Activated T-cell treated with anti-CD3 and anti-CD28 coated beads for 1 hour (primary cell): ENCODE measurements around the gene SYT3.
"Not testable (repeated sequence)": the region's sequence is repeated elsewhere in the genome, so short reads cannot be mapped to it uniquely, and the experiment has no call there.

Experiments used
- DNase-seq: peaks from one replicate; pipeline ENCODE4 v3.0.0-alpha.2; 2020; ENCODE audit warnings: low read depth

SYT3 gene

DNA sequence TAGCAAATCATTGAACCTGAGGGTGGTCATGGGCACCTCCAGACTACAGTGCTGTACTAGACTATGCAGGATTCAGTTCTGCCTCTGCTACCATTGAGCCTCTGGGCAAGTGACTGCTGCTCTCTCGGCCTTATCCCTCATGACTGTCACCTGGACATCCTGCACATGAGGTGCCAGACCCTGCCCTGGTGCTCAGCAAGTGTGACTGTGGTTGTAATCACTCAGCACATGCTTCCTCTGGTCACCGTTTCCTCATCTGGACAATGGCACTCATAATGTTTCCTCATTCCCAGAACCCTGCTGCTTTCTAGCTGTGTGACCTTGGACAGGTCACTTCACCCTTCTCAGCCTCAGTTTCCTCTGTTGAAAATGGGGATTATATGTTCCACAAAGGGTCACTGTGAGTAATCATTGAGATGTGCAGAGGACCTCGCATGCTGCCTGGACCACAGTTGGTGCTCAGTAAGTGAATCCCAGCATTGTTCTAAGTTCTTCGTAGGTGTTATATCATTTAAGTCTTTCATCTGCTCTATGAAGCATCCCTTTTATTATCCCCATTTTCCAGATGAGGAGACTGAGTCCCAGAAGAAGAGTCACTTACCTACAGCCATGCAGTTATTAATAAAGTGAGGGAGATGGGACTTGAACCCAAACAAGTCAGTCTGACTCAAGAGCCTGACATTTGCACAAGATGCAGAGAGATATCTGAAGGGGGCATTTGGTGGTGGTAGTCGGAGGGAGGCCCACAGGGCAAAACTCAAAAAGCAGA is 3.2 kb downstream of the SYT3 start:
- no peak for DNase-seq

DNA sequence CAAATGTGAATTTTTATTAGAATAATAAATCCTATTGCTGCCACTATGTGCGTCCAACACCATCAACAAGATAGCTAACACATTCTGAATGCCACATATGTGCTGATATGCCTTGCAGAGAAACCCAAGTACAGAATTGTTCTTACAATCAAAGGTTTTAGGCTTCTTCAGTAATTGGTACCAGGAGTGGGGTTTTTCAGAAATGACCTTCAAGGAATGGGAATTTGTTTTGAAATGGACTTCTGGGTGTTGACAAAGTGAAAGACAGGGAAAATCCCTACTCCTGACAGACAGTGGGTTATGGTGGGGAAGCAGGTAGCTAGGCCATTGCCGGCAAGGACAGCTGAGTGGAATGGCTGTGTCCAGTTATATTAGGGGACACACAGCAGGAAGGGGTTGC is 5.7 kb downstream of the SYT3 start:
- no peak for DNase-seq

DNA sequence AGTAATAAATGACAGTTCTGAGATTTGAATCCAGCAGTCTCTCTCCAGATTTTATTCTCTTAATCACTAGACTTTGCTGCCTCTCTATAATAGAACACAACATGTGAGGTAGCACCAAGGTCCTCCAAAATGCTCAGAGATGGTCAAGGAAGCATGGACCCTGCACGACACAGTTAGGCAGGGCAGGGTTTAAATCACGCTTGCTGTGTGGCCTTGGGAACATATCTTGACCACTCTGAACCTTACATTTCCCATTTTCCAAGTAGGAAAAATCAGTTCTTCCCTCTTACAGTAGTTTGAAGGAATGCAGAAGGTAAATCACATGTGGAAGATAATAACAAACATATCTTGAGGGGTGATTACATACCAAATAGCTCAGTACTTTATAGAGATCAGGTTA is 6.3 kb downstream of the SYT3 start:
- no peak for DNase-seq

DNA sequence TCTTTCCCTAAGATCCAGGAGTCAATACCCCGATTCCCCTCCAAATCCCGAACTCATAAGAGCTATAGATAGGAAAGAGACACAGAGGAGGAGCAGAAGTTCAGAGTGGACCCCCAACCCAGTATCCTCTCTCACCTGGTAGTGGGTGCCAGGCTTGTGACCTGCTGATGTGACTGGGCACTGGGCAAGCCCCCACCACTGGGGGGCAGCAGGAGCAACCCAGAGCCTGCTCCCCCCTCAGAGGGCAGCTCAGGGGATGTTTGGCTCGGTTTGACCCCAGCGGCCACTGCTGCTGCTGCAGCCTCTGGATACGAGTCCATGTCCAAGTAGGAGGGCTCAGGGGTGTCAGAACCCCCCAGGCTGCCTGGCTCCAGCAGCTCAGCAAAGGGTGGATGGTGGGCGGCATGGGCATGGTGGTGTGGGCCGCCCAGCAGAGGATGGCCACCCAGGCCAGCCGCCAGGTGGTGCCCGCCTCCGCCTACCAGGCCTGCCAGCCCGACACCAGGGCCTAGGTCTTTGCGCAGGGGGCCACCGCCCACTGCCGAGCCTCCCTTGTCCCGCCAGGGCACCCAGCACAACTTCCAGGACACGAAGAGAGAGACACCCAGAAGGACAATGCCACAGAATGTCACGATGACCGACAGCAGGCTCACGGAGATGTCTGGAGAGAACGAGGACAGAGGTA is 7.4 kb downstream of the SYT3 start:
- DNase-seq = no peak

DNA sequence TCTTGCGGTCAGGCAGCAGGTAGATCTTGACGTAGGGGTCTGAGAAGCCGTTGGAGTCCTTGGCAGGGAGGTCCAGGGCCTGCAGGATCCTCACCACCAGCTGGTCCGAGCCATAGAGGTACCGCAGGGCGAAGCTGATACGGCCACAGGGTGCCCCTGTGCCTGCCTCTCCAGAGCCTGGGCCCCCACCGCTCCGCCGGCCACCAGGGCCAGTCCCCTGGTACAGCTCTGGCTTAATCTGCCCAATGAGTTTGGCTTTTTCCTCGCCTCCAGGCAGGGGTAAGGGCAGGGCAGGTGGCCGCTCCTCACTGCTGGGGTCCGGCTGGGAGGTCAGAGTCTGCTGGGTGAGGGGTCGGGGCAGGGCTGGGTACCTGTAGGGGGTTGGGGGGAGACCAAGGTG is 9.9 kb downstream of the SYT3 start:
- no peak for DNase-seq

DNA sequence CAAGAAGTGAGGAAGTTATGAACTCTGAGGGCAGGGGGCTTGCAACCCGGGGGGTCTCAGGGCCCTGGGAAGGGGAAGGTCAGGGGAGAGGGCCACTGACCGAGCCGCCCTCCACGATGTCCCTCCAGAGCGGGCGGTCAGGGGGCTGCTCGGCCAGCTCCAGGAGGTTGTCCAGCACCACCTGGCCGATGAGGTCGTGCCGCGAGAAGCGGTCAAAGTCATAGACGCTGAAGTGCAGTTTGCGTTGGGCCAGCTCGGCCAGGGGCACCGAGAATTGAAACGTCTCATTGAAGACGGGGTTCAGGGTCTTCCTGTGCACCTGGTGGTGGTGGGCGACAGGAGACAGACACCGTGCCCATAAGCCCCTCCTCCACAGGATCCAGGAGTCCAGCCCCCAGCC is 10.5 kb downstream of the SYT3 start:
- DNase-seq = no peak

DNA sequence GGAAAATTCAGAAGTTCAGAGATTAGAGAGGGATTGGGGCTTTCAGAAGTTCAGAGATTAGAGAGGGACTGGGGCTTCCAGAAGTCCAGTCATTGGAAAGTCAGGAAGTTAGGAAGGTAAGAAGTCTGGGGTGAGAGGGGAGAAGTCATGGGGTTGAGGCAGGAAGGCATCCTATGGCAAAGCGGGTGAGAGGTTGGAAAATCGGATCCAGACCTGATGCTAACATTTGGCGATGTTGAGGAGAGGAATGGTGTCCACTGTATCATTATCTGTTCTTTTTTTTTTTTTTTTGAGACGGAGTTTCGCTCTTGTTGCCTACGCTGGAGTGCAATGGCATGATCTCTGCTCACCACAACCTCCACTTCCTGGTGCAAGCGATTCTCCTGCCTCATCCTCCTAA is 11.1 kb downstream of the SYT3 start:
- DNase-seq = no peak

DNA sequence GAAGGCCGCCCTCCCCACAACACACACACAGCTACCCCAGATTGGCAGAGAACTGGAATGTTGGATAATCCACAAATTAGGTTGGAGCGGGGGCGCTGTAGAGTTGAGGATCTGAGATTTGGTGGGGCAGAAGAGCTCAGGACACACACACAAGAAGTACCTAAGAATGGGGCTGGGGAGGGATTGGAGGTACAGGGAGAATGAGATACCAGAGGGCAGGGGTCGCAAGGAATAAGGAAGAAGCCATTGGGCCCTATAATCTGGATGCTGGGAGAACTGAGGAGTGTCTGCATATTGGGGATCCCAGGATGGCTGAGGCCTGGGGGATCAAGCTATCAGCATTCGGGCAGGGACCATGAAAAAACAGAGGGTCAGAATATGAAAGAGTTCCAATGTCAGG is 11.5 kb downstream of the SYT3 start:
- DNase-seq = no peak

- no peak for DNase-seq
Measured at GRCh38 chr19:50626795-50627194, 12.9 kb downstream of the SYT3 start.

- no peak for DNase-seq
Measured at GRCh38 chr19:50626011-50626410, 13.7 kb downstream of the SYT3 start.

DNA sequence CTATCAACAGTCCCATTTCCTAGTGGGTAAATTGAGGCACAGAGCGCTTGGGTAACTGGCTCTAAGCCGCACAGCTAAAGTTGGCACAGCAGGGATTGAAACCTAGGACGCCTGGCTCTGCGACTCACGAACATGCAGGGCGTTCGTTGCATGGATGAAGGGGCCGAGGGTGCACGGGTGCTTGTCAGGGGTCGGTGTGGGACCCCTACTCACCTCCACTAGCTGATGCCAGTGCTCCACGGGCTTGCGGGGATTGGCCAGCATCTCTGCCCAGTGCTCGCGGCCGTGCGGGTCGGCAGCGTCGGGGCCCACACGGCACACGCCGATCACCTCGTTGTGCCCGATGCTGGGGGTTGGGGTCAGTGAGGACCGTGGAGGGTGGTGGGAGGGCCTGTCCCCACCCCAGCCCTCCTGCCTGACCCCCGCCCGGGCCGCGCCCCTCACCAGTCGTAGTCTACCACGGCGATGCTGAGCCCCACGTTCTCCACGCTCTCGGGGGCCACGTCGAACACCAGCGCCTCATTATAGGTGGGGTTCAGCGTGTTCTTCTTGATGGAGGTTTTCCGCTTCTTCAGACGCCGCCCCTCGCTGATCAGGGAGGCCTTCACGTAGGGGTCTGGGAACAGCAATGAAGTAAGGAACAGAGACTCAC is 14.6 kb downstream of the SYT3 start:
- DNase-seq = no peak

DNA sequence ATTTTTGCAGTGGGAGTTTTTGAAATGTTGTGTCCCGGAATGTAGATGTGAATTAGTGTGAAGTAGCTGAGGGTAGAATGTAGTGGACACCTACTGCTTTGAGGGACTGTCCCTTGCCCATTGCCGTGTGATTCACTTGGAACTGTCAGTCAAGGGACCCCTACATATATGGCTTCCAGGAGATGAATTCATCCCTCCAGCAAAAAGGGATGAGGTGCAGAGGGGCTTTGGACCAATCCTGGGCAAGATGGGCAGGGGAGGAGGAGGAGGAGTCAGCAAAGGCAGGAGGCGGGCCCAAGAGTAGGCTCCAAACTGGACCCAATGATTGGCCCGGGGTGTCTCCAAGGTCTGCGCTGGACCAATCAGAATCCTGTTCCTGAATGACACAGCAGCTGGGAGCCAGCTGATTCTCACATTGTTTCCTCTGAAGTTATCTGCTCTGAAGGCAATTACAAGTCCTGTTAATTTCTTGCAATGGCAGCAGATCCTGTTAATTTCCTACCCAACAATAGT is 19.2 kb downstream of the SYT3 start:
- DNase-seq = not testable (repeated sequence)

GRCh38 chr19:50619184-50619583 is 20.5 kb downstream of the SYT3 start:
- DNase-seq = not testable (repeated sequence)

DNA sequence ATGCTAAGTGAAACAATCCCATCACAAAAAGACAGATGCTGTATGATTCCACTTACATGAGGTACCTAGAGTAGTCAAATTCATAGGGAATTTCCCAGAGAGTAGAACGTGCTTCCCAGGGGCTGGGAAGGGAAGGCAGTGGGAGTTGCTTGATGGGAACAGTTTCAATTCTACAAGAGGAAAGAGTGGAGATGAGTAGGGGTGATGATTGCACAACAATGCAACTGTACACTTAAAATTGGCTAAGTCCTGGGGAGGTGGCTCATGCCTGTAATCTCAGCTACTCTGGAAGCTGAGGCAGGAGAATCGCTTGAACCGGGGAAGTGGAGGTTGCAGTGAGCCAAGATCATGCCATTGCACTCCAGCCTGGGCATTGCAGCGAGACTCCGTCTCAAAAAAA is 21.3 kb downstream of the SYT3 start:
- not testable (repeated sequence) for DNase-seq

DNA sequence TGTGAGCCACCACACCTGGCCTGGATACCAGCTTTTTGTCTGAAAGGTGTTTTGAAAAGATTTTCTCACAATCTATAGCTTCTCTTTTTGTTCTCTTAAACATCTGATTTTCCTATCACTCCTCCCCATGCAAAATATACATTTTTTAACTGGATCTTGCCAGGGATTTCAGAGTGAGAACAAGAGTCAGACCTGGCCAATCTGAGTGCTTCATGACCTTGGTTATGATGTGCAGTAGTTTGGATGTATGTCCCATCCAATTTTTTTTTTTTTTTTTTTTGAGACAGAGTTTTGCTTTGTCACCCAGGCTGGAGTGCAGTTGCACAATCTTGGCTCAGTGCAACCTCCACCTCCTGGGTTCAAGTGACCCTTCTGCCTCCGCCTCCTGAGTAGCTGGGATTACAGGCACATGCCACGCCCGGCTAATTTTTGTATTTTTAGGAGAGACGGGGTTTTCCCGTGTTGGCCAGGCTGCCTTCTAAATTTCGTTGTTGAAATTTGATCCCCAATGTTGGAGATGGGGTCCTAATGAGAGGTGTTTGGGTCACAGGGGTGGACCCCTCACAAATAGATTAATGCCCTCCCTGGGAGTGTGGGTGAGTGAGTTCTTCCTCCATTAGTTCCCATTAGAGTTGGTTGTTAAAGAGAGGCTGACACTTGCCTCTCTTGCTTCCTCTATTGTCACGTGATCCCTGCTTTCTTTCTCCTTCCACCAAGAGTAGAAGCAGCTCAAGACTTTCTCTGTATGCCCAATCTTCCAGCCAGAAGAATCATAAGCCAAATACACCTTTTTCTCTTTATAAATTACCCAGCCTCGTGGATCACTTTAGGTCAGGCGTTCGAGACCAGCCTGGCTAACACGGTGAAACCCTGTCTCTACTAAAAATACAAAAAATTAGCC is 26.9 kb downstream of the SYT3 start:
- not testable (repeated sequence) for DNase-seq

- peak; percentile 51 for DNase-seq
Measured at GRCh38 chr19:50607874-50608785, 31.6 kb downstream of the SYT3 start.

DNA sequence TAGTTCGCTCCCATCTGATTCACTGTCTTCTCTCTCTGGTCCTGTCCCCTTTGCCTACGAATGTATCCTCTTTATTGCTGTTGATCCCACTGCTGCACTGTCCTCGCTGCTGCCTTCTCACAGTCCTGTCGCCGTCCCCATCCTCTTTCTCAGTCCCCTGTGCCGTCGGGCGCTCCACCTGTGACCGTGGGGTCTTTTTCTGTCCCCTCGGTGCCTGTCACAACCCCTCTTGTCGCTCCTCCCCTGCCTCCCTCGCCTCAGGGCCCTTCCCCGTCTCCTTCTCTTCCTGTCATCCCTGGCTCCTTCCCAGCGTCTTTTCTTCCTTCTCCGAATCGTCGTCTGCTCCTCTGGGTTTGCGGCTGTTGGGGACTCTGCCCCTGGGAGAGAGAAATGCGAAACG is 32.3 kb downstream of the SYT3 start:
- no peak for DNase-seq

DNA sequence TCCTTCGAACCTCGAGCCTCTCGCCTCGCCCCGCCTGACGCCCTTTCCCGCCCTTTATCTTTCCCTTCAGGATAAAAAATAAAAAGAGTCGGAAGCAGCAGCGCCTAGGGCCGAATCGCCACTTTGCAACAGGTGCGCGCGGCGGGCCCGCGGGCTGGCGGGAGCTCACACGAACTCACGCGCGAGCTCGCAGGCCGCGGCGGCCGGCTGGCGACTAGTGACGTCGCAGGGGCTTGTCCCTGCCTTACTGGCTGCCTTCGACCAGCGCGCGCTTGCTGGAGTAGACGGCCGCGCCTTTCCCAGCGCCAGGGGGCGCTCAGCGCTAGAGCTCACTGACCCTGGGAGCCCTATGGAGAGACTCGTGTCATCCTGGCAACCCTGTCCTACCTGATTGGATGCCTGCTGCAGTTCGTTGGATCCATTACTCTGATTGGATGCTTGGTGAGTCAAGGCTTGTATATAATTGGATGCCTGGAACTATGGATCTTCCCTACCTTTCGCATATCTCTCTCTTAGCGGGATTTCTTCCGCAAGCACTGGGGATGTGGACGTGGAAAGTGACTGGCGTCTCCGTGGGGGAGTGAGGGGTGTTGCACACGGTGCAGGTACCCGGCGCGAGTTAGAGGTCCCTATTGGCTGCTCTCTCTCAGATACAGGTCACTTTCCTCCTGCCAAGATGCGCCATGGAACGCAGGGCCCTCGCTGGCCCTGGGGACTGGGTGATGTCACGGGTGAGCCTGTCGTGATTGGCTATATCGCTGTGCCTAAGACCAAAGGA is 33.4 kb downstream of the SYT3 start:
- not testable (repeated sequence) for DNase-seq

DNA sequence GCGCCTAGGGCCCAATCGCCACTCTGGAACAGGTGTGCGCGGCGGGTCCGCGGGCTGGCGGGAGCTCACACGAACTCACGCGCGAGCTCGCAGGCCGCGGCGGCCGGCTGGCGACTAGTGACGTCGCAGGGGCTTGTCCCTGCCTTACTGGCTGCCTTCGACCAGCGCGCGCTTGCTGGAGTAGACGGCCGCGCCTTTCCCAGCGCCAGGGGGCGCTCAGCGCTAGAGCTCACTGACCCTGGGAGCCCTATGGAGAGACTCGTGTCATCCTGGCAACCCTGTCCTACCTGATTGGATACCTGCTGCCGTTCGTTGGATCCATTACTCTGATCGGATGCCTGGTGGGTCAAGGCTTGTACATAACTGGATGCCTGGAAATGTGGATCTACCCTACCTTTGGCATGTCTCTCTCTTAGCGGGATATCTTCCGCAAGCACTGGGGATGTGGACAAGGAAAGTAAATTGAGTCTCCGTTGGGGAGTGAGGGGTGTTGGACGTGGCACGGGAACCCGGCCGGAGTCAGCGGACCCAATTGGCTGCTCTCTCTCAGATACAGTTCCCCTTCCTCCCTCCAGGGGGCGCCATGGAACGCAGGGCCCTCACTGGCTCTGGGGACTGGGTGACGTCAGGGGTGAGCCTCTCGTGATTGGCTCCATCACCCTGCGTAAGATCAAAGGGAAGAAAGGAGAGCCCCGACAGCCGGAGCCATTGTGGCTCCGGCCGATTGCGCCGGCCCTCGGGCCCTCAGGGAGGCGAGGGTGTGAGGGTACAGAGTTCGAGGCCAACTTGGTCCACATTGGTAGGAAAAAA is 35.2 kb downstream of the SYT3 start:
- DNase-seq = not testable (repeated sequence)
